Activated CD8-positive, alpha-beta memory T cell treated with anti-CD3 and anti-CD28 coated beads for 1 hour (primary cell): Measurements from ENCODE around the gene HTR1B.

Experiments
- DNase-seq, 2 donors: peaks; one replicate each; pipeline ENCODE4 v3.0.0-alpha.2; 2020; ENCODE audit warnings: low read depth in 1 of 2; ENCODE audit errors: extremely low read depth in 1 of 2

The HTR1B gene, protein sequence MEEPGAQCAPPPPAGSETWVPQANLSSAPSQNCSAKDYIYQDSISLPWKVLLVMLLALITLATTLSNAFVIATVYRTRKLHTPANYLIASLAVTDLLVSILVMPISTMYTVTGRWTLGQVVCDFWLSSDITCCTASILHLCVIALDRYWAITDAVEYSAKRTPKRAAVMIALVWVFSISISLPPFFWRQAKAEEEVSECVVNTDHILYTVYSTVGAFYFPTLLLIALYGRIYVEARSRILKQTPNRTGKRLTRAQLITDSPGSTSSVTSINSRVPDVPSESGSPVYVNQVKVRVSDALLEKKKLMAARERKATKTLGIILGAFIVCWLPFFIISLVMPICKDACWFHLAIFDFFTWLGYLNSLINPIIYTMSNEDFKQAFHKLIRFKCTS

DNA sequence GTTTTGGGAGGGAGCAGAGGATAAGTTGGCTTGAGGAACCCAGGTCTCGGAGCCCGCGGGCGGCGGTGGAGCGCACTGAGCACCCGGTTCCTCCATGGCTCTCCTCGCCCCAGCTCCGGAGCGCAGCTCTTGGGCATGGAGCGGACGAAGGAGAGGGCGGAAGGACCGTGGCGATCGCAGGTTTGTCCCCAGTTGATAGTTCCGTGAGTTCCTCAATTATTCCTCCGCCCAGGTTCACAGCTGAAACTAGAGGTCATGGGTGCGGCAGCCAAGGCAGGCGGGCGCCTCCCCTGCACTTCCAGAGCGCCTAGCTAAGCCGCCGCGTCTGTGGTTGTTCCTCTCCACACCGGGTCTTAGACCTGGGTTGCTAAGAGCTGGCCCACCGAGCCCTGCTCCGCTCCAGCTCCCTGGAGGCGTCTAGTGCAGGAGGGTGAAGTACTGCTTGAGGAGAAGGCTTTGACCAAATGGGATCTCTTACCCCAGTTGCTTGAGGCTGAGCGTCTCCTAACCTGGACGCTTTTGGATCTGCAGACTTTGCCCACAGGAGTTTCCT lies at the start of gene HTR1B:
TSS of gene HTR1B (minus strand) at position 184 of the 553 bp plus-strand sequence. CDS start at position 96, 88 bp downstream.
- DNase-seq, result no peak

DNA sequence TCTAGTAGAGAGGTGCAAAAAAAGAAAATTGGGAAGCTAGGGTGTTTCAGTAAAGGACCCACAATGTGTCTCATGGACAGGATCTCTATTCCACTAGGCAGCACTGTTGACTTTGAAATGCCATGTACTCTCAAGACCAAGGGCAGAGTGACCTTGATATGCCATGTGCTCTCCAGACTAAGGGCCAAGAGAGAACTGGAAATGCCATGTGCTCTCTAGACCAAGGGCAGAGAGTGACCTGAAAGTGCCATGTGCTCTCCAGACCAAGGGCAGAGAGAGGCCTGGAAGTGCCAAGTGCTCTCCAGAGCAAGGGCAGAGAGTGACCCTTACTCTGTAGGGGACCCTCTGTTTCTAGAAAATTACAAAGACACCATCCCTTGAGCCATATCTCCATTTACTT lies 49.3 kb upstream of the HTR1B start:
- no peak for DNase-seq

DNA sequence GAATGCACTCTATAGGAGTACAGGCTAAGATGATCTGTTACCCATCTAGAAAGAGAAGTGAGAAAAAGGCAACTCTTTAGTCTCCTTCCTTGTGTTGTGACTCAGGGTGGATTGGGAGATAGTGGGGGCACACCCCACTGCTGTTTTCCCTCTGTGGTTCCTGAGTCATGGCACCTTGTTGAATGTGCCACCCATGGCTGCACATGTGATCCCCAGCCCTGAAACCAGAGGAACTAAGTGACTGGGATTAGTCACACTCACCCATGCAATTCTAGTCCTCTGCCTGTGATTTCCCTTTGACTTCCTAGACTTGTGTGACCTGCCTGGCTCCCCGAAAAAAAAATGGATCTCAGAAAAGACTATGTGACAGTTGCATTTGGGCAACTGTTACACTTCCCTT lies 48.6 kb upstream of the HTR1B start:
- DNase-seq, result no peak

GRCh38 chr6:77502981-77503380 lies 39.7 kb upstream of the HTR1B start:
- DNase-seq, result no peak

GRCh38 chr6:77492530-77492929 lies 29.2 kb upstream of the HTR1B start:
- no peak for DNase-seq

DNA sequence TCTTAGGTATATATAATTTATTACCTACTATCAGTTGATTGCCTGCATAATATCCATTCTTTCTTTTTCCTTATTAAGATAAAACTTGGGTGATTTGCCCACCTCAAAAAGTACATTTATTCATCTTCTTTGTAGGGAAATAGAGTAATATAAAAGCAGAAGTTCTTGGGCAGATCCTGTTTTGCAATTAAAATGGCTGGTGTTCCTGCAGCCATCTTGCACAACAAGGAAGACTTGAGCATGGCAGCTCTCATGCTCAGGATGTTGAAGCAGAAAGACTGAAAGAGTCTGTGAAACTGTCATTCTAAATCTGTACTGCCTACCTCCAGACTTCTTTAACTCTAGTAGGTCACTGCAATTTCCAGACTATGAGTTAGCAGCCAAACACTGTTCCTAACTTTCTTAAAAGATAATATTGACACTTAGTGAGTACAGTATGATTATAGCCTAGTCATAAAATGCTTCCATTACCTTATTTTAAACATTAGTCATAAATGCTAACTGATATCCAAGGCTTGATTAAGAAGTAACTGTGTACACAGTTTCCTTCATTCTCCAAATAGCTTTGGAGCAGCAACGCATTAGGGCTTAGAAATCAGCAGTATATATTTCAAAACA lies 24.6 kb upstream of the HTR1B start:
- no peak for DNase-seq

DNA sequence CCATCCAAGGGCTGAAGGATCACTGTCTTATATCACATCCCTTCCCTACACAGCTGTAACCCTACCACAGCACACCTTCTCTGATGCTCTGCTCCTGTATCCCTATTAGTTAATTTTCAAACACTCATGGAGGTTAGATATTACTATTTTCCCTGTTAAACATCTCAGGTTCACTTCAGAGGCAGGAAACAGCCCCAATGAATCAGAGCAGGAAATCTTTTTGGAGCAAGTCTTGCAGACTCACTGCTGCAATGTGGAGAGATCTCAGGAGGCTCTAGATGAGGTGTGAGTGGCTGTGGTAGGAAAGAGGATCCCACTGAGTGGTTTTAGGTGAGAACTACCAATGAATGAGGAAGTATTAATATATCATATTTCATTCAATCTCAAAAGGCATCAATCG lies 19.7 kb upstream of the HTR1B start:
- no peak for DNase-seq

DNA sequence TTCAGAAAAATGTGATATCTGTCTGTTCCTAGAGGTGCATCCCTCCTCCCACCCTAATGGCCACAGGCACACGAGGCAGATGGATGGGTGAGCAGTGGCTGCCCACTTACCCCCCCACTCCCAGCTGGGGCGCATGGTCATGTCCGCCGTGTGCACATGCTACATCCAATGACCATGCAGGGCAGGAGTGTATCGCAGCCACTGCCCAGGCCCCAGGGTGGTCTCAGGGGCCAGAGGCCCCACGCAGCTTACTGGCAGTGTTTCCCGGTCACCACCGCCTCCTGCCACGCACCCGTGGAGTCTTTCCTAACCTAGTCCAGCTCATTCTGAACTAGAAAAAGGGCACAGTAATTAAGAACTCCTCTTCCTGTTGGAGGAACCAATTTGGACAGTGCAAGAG lies 11.7 kb upstream of the HTR1B start:
- no peak for DNase-seq

GRCh38 chr6:77474286-77474956 lies 11.1 kb upstream of the HTR1B start:
- no peak for DNase-seq

- DNase-seq, result no peak
Observed at GRCh38 chr6:77470983-77471382, 7.7 kb upstream of the HTR1B start.

- DNase-seq, result no peak
Observed at GRCh38 chr6:77468939-77469338, 5.6 kb upstream of the HTR1B start.

- no peak for DNase-seq
Observed at GRCh38 chr6:77466451-77467437, 3.5 kb upstream of the HTR1B start.

DNA sequence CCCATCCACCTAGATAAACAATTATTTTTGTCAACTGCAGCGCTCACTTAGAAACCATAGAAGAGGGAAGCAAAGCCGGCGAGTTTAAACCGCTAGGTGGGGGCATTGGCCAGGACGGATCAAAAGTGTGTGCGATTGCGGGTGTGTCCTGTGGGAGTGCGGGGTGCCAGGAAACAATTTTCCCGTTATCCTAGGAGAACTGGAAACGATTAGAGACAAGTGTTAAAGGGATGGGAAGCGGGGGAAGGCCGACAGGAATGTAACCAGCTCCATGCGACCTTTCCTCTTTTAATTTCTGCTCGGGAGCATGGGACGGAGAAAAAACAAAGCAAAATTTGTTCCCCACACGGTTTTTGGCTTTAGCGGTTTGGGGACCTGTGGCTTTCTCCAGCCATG lies 2.8 kb upstream of the HTR1B start:
- DNase-seq, result no peak

DNA sequence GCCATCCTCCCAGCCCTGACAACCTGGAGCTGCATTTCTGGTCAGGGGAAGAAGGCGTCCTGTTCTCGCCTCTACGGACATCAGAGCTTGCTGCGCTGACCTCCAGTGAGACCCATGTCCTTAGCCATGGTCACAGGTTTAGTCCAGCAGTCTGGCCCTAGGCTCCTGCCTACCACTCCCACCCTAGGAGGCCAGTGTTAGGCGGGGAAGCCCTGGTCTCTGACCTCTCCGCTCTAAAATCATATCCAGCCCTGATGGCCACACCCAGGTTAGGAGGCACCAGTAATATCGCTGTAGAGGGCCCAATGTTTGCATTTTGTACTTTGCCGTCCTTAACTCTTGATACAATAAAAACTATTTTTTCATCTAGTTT lies 1.2 kb upstream of the HTR1B start:
- no peak for DNase-seq

DNA sequence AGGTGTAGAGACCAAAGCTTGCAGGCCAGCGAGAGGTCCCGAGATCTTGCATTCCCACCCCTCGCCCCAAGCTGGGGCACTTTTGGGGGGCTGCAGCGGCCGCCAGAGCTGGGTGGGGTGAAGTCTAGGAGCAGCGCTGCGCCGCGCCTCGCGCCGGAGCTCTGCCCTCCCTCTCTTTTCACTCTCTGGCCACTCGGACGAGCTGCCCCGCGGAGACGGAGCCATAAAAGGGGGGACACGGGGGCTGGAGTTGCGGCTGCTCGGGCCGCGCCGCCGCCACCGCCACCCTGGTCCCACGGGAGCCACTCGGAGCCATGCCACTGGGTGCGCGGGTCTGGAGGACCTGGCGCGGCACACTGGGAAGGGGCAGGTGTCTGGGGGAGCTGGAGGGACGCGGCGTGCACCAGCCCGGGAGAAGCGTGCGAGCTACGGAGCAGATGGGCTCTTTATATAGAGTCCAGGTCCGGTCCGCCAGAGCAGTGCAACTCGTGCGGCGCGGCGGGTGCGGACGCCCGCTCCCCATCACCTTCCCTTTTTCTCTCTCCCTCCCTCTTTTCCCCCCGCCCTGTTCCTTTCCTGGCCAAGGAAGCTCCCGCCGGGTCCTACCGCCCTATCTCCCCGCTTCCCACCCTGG lies 687 bp upstream of the HTR1B start:
- no peak for DNase-seq

GRCh38 chr6:77462359-77463307 lies 658 bp downstream of the HTR1B start:
- DNase-seq, result no peak

- DNase-seq, result no peak
Observed at GRCh38 chr6:77461796-77462195, 1.5 kb downstream of the HTR1B start.

GRCh38 chr6:77458421-77458820 lies 4.9 kb downstream of the HTR1B start:
- no peak for DNase-seq

GRCh38 chr6:77457720-77458349 lies 5.5 kb downstream of the HTR1B start:
- no peak for DNase-seq
